HG03442 (cell line): ENCODE measurements around the gene BPTF.
"Not testable (repeated sequence)": the region's sequence is repeated elsewhere in the genome, so short reads cannot be mapped to it uniquely, and the experiment has no call there.

Source experiments
- ATAC-seq: cut with Tn5 transposase; IDR thresholded peaks from one replicate; pipeline ENCODE4 v1.9.1; 2021; ENCODE audit warnings: mild to moderate bottlenecking, moderate library complexity; ENCODE audit not compliant: unreplicated experiment

BPTF gene

GRCh38 chr17:67999291-67999911 lies 174.1 kb downstream of the BPTF start:
- ATAC-seq, result no peak

- no peak for ATAC-seq
Observed at GRCh38 chr17:68004201-68004600, 178.9 kb downstream of the BPTF start.

GRCh38 chr17:68006797-68007196 lies 181.5 kb downstream of the BPTF start:
- ATAC-seq, result no peak

- ATAC-seq, result peak; percentile 76
Observed at GRCh38 chr17:68011199-68011665, 185.9 kb downstream of the BPTF start.

- ATAC-seq, result no peak
Observed at GRCh38 chr17:68013385-68013784, 188.1 kb downstream of the BPTF start.

DNA sequence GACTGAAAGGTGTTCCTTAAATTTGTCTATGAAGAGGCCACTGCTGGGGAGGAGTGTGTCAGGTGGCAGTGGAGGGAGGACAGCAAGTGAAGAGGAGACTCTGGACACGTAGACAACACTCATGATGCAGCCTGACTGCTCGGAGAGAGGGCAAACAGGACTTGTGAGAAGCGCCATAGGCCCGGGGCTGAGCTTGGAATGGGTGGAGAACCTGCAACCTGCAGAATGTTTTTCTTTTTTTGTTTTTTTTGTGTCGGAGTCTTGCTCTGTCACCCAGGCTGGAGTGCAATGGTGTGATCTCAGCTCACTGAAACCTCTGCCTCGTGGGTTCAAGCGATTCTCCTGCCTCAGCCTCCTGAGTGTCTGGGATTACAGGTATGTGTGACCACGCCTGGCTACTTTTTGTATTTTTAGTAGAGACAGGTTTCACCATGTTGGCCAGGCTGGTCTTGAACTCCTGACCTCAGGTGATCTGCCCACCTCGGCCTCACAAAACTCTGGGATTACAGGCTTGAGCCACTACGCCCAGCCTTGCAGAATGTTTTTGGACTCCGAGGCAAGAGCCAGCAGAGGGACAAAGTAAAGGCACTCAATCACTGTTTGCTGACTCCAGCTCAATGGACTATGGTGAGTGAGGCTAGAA lies 189.9 kb downstream of the BPTF start:
- no peak for ATAC-seq

GRCh38 chr17:68016838-68017237 lies 191.5 kb downstream of the BPTF start:
- no peak for ATAC-seq

DNA sequence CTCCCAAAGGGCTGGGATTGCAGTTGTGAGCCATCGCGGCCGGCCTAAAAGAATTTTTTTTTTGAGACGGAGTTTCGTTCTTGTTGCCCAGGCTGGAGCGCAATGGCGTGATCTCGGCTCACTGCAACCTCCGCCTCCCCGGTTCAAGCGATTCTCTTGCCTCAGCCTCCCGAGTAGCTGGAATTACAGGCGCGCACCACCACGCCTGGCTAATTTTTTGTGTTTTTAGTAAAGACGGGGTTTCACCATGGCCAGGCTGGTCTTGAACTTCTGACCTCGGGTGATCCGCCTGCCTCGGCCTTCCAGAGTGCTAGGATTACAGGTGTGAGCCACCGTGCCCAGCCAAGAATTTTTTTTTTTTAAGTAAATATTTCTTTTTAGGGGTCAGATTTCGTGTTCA lies 193.2 kb downstream of the BPTF start:
- not testable (repeated sequence) for ATAC-seq

DNA sequence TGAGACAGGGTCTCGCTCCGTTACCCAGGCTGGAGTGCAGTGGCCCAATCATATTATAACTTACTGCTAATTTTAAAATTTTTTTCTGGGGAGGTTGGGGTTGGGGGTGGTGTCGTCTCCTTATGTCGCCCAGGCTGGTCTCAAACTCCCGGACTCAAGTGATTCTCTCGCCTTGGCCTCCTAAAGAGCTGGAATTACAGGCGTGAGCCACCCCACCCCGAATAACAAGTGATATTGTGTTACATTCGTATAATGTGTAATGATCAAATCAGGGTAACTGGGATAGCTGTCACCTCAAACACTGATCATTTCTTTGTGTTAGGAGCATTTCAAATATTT lies 194.0 kb downstream of the BPTF start:
- no peak for ATAC-seq

GRCh38 chr17:68019675-68020408 lies 194.5 kb downstream of the BPTF start:
- peak; percentile 94 for ATAC-seq

DNA sequence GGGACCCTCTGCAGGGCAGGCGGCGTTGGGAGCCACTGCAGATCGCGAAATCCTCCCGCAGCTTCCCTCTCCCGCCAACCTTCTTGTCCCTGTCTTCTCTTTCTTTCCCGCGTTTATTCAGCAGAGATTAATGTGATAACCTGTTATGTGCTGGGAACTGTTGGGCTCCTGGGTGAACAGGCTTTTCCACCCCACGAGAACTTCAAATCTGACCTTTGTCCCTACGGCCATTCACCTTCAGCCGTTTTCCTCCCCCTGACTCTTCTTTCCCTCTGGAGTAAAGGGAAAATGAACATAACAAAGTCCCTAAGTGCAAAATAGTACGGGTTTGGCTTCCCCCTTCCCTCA lies 195.1 kb downstream of the BPTF start:
- no peak for ATAC-seq

DNA sequence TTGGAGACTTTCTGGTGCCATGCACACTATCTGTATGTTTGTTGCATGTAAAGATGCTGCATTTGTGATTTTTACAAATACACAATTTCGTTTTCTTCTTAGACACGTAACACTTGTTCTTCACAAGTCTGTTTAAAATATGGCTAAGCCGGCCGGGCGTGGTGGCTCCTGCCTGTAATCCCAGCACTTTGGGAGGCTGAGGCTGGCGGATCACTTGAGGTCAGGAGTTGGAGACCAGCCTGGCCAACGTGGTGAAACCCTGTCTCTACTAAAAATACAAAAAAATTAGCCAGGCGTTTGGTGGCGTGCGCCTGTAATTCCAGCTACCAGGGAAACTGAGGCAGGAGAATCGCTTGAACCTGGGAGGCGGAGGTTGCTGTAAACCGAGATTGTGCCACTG lies 195.5 kb downstream of the BPTF start:
- not testable (repeated sequence) for ATAC-seq

DNA sequence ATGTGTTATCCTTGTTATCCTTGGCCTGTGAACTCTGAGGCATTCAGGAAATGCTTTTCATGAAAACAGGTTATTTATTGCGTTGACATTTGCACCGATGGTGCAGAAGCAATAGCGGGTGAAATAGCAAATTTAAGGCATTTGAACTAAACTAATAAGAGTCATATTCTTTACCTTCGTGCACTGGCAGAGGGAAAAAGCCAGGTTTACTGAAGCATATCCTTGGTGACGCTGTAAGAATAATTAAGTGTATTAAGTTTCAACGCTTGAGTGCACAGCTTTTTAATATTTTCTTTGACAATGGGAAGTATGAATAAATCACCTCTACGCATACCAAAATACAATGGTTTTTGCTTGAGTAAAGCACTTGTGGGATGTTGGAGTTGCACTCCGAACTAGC lies 196.7 kb downstream of the BPTF start:
- ATAC-seq, result no peak

DNA sequence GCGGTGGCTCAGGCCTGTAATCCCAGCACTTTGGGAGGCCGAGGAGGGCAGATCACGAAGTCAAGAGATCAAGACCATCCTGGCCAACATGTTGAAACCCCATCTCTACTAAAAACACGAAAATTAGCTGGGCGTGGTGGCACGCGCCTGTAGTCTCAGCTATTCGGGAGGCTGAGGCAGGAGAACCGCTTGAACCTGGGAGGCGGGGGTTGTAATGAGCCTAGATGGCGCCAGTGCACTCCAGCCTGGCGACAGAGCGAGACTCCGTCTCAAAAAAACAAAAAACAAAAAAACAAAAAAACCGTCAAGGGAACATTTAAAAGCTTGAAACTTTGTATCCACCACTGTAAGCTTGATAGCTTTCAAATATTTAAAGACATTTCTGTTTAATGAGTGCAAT lies 197.2 kb downstream of the BPTF start:
- not testable (repeated sequence) for ATAC-seq

DNA sequence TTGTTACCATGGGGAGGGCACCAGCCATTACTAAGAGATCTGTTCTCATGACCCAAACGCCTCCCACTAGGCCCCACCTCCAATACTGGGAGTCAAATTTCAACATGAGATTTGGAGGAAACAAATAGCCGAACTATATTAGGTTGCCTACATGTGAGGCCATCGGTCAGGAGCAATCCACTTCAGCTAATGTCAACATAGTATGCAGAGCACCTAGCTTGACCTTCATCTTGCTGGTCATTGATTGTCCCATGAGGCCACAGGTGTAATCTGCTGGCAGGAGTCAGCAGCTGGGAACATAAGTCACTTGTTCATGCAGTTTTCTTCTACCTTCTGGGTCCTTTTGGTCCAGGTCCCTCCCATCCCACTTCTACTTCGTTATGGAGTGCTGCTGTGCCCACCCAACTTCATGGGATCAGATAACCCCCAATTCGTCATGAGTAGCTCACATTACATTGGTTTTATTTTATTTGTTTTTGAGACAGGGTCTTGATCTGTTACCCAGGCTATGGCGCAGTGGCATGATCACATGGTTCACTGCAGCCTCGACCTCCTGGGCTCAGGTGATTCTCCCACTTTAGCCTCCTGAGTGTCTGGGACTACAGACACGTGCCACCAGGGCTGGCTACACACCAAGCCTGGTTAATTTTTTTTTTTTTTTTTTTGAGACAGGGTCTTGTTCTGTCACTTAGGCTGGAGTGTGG lies 204.4 kb downstream of the BPTF start:
- no peak for ATAC-seq
